ENCODE results near the gene IQCH. TPM values are rescaled to one million over a fixed set of nuclear protein-coding genes. Genes with fewer than 3 reads are reported as not detected.

The IQCH gene
- total RNA-seq, 1 donor from 2014 or later = 1.5 TPM

DNA sequence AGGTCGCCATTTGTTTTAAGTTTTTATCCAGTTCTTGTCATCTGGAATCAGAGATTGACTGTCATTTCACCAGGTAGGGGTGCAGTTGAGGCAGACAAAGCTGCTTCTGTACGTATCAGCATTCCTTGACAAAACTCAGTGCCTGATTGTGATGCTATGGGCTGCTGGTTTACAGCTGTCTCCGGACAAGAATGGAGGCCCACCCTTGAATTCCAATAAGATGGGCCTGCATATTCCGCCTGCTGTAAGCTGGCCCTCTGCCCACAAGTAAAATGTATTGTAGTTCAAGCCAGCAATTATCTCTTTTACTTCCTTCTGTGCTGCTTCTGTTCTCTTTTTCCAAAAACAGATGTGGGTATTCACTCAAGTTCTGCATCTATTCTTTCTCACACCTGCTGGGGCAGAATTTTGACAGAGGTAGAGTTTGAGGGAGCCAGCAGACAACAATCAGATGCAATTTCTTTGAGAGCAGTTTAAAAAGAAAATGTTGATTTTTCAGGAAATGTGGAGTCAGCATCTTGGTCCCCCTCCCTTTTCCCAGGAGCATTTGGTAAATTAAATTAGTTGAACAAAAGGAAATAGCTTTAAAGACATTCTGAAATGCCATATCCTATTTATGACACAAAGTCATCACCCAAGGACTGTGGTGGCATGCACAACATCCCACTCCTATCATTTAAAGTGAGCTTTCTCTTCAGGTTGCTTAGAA, 53.5 kb downstream of the IQCH start:
- H3K27ac Mint-ChIP-seq = no peak overlapping the region
- CTCF ChIA-PET = interaction anchor here (2.9 kb wide), 1 partner anchor 362 kb away, joined by 14 read pairs; no protein-coding TSS in a partner anchor
- ATAC-seq (ENCODE audit: low read depth) = no peak
- H3K4me3 Mint-ChIP-seq = no peak overlapping the region
- peaks cover 4% of the 10 kb centered on the region for H3K27me3 Mint-ChIP-seq
- H3K36me3 Mint-ChIP-seq (ENCODE audit: low read depth) = no peaks in the 10 kb centered on the region
- POLR2A ChIA-PET = no interaction called here
- H3K4me1 Mint-ChIP-seq = no peaks in the 10 kb centered on the region
- no peak for DNase-seq
- no peaks in the 10 kb centered on the region for H3K9me3 Mint-ChIP-seq
- intact Hi-C loops (cut with micrococcal nuclease) = loop anchor here (10.0 kb wide), 2 partner anchors 127 to 527 kb away; no protein-coding TSS in a partner anchor
- TF ChIP-seq, protein P1, sequence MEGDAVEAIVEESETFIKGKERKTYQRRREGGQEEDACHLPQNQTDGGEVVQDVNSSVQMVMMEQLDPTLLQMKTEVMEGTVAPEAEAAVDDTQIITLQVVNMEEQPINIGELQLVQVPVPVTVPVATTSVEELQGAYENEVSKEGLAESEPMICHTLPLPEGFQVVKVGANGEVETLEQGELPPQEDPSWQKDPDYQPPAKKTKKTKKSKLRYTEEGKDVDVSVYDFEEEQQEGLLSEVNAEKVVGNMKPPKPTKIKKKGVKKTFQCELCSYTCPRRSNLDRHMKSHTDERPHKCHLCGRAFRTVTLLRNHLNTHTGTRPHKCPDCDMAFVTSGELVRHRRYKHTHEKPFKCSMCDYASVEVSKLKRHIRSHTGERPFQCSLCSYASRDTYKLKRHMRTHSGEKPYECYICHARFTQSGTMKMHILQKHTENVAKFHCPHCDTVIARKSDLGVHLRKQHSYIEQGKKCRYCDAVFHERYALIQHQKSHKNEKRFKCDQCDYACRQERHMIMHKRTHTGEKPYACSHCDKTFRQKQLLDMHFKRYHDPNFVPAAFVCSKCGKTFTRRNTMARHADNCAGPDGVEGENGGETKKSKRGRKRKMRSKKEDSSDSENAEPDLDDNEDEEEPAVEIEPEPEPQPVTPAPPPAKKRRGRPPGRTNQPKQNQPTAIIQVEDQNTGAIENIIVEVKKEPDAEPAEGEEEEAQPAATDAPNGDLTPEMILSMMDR (IDR thresholded peaks at IDR 0.05) = no peak

DNA sequence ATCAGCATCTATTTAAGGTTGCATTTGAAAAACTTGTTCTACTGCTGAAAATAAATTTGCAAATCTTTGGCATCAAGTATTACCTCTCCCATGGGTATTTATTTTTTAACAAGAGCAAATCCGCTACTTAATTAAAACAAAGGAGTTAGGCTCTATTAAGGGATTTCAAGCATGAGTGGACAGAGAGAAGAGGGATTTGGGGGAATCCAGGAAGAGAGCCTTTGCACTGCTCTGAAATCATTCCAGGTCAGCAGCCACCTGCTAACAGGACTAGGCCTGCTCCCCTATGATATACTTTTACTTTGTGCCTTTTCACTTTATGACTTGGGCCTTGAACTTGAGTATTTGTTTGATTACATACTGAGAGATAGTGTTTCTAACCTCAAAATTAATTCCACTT, 57.1 kb downstream of the IQCH start:
- Mint-ChIP-seq H3K4me3 (no peak overlapping the region), H3K9me3 (no peaks in the 10 kb centered on the region), H3K36me3 (ENCODE audit: low read depth) (no peaks in the 10 kb centered on the region), H3K27me3 (peaks cover 5% of the 10 kb centered on the region), H3K4me1 (no peaks in the 10 kb centered on the region), H3K27ac (no peak overlapping the region)
- intact Hi-C loops (cut with micrococcal nuclease) = no loop called here
- DNase-seq (no peak), ATAC-seq (ENCODE audit: low read depth) (no peak)
- ChIA-PET POLR2A (no interaction called here), CTCF (no interaction called here)
- TF ChIP-seq, protein P1 (IDR thresholded peaks at IDR 0.05) = no peak

DNA sequence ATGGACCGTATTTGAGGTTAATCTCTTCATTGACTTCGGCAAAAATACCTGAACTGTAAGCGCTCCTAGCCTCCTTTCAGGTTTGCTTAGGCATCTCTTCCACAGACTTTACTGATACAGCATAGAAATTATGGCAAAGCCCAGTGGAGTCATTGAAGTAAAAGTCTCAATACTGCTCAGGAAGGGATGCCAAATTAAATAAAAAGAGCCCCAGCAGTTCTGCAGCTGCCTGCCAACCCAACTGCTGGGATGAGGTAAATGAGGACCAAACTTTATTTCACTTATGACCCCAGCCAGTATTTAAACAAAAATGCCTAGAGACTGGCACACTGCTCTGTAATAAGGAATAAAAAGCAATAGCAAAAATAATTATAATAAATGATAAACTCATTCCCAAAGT, 65.4 kb downstream of the IQCH start:
- DNase-seq (no peak), ATAC-seq (ENCODE audit: low read depth) (no peak)
- H3K9me3 Mint-ChIP-seq = peaks cover 2% of the 10 kb centered on the region
- no peaks in the 10 kb centered on the region for H3K4me1 Mint-ChIP-seq
- no peak overlapping the region for H3K4me3 Mint-ChIP-seq
- peaks cover 18% of the 10 kb centered on the region for H3K27me3 Mint-ChIP-seq
- intact Hi-C loops (cut with micrococcal nuclease) = no loop called here
- H3K36me3 Mint-ChIP-seq (ENCODE audit: low read depth) = no peaks in the 10 kb centered on the region
- TF ChIP-seq, protein P1 (IDR thresholded peaks at IDR 0.05) = no peak
- POLR2A ChIA-PET = interaction anchor here (0.6 kb wide), 1 partner anchor 394 kb away, joined by 9 read pairs; no protein-coding TSS in a partner anchor
- CTCF ChIA-PET = no interaction called here
- no peak overlapping the region for H3K27ac Mint-ChIP-seq

DNA sequence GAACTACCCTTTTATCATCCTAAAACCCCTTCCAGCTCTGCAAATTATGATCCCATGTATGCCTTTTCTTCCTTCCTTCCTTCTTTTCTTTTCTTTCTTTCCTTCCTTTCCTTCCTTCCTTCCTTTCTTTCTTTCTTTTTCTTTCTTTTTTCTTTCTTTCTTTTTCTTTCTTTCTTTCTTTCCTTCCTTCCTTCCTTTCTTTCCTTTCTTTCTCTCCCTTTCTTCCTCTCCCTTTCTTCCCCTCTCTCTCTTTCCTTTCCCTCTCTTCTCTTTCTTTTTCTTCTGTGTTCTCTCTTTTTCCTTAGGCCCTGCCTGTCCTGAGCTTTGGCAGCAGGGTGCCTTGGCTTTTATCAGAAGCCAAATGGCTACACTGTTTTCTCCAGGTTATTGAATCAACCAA, 66.8 kb downstream of the IQCH start:
- CTCF ChIA-PET = no interaction called here

DNA sequence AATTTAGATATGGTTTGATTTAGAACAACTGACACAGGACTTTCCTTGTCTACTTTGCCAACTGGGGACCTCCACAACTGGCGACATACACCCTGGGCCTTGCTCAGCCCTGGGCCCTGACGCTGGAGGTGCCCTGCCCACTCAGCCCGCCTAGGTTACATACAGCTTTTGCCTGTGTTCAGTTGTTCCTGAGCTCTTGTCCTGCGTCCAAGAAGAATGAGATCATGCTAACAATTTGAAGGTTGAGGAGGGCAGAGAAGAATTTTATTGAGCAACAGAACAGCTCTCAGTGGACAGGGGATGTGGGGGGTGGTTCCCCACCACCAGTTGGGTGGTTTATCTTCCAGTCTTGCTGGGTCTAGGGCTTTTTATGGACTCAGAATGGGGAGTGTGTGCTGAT, 67.9 kb downstream of the IQCH start:
- no peak for DNase-seq
- no peak overlapping the region for H3K4me3 Mint-ChIP-seq
- H3K36me3 Mint-ChIP-seq (ENCODE audit: low read depth) = no peaks in the 10 kb centered on the region
- H3K4me1 Mint-ChIP-seq = no peaks in the 10 kb centered on the region
- ChIA-PET POLR2A (no interaction called here), CTCF (no interaction called here)
- H3K9me3 Mint-ChIP-seq = peaks cover 4% of the 10 kb centered on the region
- intact Hi-C loops (cut with micrococcal nuclease) = no loop called here
- no peak overlapping the region for H3K27ac Mint-ChIP-seq
- peaks cover 16% of the 10 kb centered on the region for H3K27me3 Mint-ChIP-seq
- TF ChIP-seq, protein P1 (IDR thresholded peaks at IDR 0.05) = no peak
- ATAC-seq (ENCODE audit: low read depth) = no peak

More for the DNA sequence above, 66.8 kb downstream of the IQCH start:
- DNase-seq = no peak
- Mint-ChIP-seq H3K27me3 (peaks cover 18% of the 10 kb centered on the region), H3K4me3 (no peak overlapping the region), H3K36me3 (ENCODE audit: low read depth) (no peaks in the 10 kb centered on the region), H3K4me1 (no peaks in the 10 kb centered on the region), H3K27ac (no peak overlapping the region), H3K9me3 (peaks cover 2% of the 10 kb centered on the region)
- no peak for ATAC-seq (ENCODE audit: low read depth)
- intact Hi-C loops (cut with micrococcal nuclease) = no loop called here
- TF ChIP-seq, protein P1 (IDR thresholded peaks at IDR 0.05) = no peak
- POLR2A ChIA-PET = no interaction called here

Measured in activated B cell treated with CpG ODN at 0.5 μM for 24 hours (primary cell).